Measurements from ENCODE around the gene PRRC2B.

- no peak for TF ChIP-seq CTCF (IDR thresholded peaks at IDR 0.05)
- TF ChIP-seq POLR2A (IDR thresholded peaks at IDR 0.05): no peak
- peak; percentile 84 for TF ChIP-seq POLR2AphosphoS5 (IDR thresholded peaks at IDR 0.05)
Observed at GRCh38 chr9:131483319-131484050, 89.6 kb downstream of the PRRC2B start.

Data from prostate gland (tissue), 2 donors.